IMR-90 (cell line): Measurements from ENCODE around the gene SARDH.

ENCODE experiments used
- MXI1 ChIP-seq: IDR thresholded peaks from 2 replicates; pipeline ENCODE4 v1.6.1; 2012; ENCODE audit warnings: low read depth, mild to moderate bottlenecking, low read length, moderate library complexity, borderline replicate concordance
- POLR2A ChIP-seq: IDR thresholded peaks from 2 replicates; pipeline ENCODE4 v1.6.1; 2012; ENCODE audit warnings: mild to moderate bottlenecking, low read depth, low read length
- RAD21 ChIP-seq: IDR thresholded peaks from 2 replicates; pipeline ENCODE4 v1.6.1; 2012; ENCODE audit warnings: low read length, improper control_type of control experiment
- SMC3 ChIP-seq: fragments of 150-350 bp; IDR thresholded peaks from 2 replicates; pipeline ENCODE4 v1.6.1; 2016; ENCODE audit warnings: low read depth, mild to moderate bottlenecking, antibody characterized with exemption, low read length, moderate library complexity
- TF ChIP-seq, protein P1 (sequence below): conservative IDR thresholded peaks from 2 replicates; pipeline ENCODE4 v1.5.1; 2012; ENCODE audit warnings: mild to moderate bottlenecking, low read depth, low read length, improper control_type of control experiment

DNA sequence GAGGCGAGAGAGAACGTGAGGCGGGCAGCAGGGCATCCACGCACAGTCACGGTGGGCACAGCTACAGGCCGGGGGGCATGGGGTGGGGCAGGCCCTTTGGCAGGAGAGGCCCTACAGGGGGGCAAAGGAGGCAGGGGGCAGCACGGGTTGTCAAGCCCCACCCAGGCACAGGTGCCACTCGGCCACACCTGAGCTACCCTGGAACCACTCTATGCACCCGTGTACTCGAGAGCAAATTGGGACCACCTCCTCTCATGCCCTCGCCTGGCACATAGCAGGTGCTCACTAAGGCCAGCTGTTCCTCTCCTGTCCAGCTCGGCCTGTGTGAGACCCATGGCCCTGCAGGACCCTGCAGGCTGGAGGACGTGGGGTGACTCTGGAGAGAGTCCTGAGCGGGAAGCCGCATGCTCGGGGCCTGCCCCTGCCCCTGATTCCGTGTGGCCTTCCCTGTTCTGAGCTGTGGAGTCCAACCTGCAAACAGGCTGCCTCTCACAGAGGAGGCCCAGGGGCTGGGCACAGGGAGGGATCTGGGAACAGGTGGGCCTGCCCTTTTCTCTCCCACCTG, 31.4 kb upstream of the SARDH start:
- TF ChIP-seq, protein P1, sequence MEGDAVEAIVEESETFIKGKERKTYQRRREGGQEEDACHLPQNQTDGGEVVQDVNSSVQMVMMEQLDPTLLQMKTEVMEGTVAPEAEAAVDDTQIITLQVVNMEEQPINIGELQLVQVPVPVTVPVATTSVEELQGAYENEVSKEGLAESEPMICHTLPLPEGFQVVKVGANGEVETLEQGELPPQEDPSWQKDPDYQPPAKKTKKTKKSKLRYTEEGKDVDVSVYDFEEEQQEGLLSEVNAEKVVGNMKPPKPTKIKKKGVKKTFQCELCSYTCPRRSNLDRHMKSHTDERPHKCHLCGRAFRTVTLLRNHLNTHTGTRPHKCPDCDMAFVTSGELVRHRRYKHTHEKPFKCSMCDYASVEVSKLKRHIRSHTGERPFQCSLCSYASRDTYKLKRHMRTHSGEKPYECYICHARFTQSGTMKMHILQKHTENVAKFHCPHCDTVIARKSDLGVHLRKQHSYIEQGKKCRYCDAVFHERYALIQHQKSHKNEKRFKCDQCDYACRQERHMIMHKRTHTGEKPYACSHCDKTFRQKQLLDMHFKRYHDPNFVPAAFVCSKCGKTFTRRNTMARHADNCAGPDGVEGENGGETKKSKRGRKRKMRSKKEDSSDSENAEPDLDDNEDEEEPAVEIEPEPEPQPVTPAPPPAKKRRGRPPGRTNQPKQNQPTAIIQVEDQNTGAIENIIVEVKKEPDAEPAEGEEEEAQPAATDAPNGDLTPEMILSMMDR: no peak
- no peak for TF ChIP-seq POLR2A
- TF ChIP-seq RAD21: no peak
- no peak for TF ChIP-seq SMC3
- no peak for TF ChIP-seq MXI1
